Measurements from ENCODE around the gene AATK.

Gene AATK

GRCh38 chr17:81196505-81197408 lies 30.7 kb upstream of the AATK start:
- TF ChIP-seq OSR1 (CRISPR knock-in tag; IDR thresholded peaks at IDR 0.05) (no peak), ZNF8 (CRISPR knock-in tag; IDR thresholded peaks at IDR 0.05) (no peak), ZNF565 (CRISPR knock-in tag; conservative IDR thresholded peaks at IDR 0.05; ENCODE audit: low read depth) (no peak), ZFP30 (CRISPR knock-in tag; IDR thresholded peaks at IDR 0.05) (no peak), ARNTL (CRISPR knock-in tag; IDR thresholded peaks at IDR 0.05; ENCODE audit: borderline replicate concordance, low read depth) (no peak), CSDC2 (CRISPR knock-in tag; IDR thresholded peaks at IDR 0.05) (no peak), ISL1 (CRISPR knock-in tag; IDR thresholded peaks at IDR 0.05) (no peak), CSRNP3 (CRISPR knock-in tag; IDR thresholded peaks at IDR 0.05) (no peak), PPARA (CRISPR knock-in tag; IDR thresholded peaks at IDR 0.05; ENCODE audit: borderline replicate concordance) (no peak), TCF4 (CRISPR knock-in tag; IDR thresholded peaks at IDR 0.05; ENCODE audit: borderline replicate concordance) (no peak), SNAI2 (CRISPR knock-in tag; IDR thresholded peaks at IDR 0.05) (no peak), ZNF70 (CRISPR knock-in tag; IDR thresholded peaks at IDR 0.05) (no peak), ESRRG (CRISPR knock-in tag; IDR thresholded peaks at IDR 0.05) (no peak), BACH2 (CRISPR knock-in tag; IDR thresholded peaks at IDR 0.05; ENCODE audit: borderline replicate concordance) (no peak), RARB (CRISPR knock-in tag; IDR thresholded peaks at IDR 0.05) (no peak), TOX (CRISPR knock-in tag; IDR thresholded peaks at IDR 0.05; ENCODE audit: borderline replicate concordance) (no peak)
- TF ChIP-seq, protein P1, sequence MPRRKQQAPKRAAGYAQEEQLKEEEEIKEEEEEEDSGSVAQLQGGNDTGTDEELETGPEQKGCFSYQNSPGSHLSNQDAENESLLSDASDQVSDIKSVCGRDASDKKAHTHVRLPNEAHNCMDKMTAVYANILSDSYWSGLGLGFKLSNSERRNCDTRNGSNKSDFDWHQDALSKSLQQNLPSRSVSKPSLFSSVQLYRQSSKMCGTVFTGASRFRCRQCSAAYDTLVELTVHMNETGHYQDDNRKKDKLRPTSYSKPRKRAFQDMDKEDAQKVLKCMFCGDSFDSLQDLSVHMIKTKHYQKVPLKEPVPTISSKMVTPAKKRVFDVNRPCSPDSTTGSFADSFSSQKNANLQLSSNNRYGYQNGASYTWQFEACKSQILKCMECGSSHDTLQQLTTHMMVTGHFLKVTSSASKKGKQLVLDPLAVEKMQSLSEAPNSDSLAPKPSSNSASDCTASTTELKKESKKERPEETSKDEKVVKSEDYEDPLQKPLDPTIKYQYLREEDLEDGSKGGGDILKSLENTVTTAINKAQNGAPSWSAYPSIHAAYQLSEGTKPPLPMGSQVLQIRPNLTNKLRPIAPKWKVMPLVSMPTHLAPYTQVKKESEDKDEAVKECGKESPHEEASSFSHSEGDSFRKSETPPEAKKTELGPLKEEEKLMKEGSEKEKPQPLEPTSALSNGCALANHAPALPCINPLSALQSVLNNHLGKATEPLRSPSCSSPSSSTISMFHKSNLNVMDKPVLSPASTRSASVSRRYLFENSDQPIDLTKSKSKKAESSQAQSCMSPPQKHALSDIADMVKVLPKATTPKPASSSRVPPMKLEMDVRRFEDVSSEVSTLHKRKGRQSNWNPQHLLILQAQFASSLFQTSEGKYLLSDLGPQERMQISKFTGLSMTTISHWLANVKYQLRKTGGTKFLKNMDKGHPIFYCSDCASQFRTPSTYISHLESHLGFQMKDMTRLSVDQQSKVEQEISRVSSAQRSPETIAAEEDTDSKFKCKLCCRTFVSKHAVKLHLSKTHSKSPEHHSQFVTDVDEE (CRISPR knock-in tag; IDR thresholded peaks at IDR 0.05): no peak
- TF ChIP-seq, protein P2, sequence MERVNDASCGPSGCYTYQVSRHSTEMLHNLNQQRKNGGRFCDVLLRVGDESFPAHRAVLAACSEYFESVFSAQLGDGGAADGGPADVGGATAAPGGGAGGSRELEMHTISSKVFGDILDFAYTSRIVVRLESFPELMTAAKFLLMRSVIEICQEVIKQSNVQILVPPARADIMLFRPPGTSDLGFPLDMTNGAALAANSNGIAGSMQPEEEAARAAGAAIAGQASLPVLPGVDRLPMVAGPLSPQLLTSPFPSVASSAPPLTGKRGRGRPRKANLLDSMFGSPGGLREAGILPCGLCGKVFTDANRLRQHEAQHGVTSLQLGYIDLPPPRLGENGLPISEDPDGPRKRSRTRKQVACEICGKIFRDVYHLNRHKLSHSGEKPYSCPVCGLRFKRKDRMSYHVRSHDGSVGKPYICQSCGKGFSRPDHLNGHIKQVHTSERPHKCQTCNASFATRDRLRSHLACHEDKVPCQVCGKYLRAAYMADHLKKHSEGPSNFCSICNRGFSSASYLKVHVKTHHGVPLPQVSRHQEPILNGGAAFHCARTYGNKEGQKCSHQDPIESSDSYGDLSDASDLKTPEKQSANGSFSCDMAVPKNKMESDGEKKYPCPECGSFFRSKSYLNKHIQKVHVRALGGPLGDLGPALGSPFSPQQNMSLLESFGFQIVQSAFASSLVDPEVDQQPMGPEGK (CRISPR knock-in tag; IDR thresholded peaks at IDR 0.05; ENCODE audit: borderline replicate concordance): no peak
- TF ChIP-seq, protein P3, sequence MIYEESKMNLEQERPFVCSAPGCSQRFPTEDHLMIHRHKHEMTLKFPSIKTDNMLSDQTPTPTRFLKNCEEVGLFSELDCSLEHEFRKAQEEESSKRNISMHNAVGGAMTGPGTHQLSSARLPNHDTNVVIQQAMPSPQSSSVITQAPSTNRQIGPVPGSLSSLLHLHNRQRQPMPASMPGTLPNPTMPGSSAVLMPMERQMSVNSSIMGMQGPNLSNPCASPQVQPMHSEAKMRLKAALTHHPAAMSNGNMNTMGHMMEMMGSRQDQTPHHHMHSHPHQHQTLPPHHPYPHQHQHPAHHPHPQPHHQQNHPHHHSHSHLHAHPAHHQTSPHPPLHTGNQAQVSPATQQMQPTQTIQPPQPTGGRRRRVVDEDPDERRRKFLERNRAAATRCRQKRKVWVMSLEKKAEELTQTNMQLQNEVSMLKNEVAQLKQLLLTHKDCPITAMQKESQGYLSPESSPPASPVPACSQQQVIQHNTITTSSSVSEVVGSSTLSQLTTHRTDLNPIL (CRISPR knock-in tag; IDR thresholded peaks at IDR 0.05; ENCODE audit: low read depth): no peak
- no peak for ATAC-seq

DNA sequence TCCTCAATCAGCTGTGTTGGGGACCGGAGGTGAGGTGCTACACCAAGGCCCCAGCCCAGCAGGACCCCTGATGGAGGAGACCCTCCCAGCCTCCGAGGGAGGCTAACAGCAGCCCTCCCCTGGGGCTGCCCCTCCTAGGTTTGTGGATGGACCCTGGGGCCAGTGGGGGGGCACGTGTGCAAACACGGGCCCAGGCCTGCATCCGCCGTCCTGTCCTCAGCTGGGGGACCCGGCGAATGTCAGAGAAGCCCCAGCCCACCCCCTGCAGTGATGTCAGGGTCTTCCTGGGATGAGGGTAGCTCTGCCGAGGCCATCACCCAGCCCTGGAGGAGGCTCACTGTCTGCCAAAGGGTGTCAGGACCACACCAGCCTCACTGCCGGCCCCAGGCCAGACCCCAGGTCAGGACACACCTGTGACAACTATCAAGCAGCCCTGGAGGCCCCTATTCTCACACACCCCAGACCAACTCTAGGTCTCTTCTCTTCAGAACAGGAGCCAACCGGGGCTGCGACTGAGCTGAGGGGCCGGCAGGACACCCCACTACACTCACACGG lies 30.0 kb upstream of the AATK start:
- ATAC-seq: no peak
- TF ChIP-seq ISL1 (CRISPR knock-in tag; IDR thresholded peaks at IDR 0.05) (no peak), CSDC2 (CRISPR knock-in tag; IDR thresholded peaks at IDR 0.05) (no peak), SNAI2 (CRISPR knock-in tag; IDR thresholded peaks at IDR 0.05) (no peak), TOX (CRISPR knock-in tag; IDR thresholded peaks at IDR 0.05; ENCODE audit: borderline replicate concordance) (no peak), ZNF565 (CRISPR knock-in tag; conservative IDR thresholded peaks at IDR 0.05; ENCODE audit: low read depth) (no peak), ZFP30 (CRISPR knock-in tag; IDR thresholded peaks at IDR 0.05) (no peak), RARB (CRISPR knock-in tag; IDR thresholded peaks at IDR 0.05) (no peak)
- TF ChIP-seq, protein P2 (CRISPR knock-in tag; IDR thresholded peaks at IDR 0.05; ENCODE audit: borderline replicate concordance): no peak

All from SK-N-SH treated with all-trans-retinoic acid at 6 μM for 48 hours (cell line).